Body of pancreas (tissue), 4 donors: Measurements from ENCODE around the gene KNDC1. TPM values are rescaled to one million over a fixed set of nuclear protein-coding genes. Genes with fewer than 3 reads are reported as not detected.
A peak's percentile ranks its signal among the peaks of the same experiment; 100 is the strongest.

ENCODE experiments used
- ATAC-seq: fragments of 150-250 bp; one replicate; pipeline ENCODE4 v1.9.1; 2016
- DNase-seq, 4 donors: peaks; one replicate each; pipeline ENCODE4 v3.0.0-alpha.2; 2019
- H3K27ac ChIP-seq, 4 donors: fragments of 200-600 bp; sonication (generic); 1 replicate in 3 of 4; 2 replicates in 1 of 4; pipeline versions ENCODE4 v1.5.1 to v1.6.1; 2016 to 2019; ENCODE audit warnings: mild to moderate bottlenecking in 1 of 4, mixed read lengths in 1 of 4, moderate library complexity in 1 of 4
- H3K27me3 ChIP-seq, 2 donors: fragments of 200-600 bp; sonication (generic); one replicate each; pipeline ENCODE4 v1.6.0; 2016; ENCODE audit warnings: mild to moderate bottlenecking in 1 of 2
- H3K36me3 ChIP-seq, 2 donors: fragments of 200-600 bp; sonication (generic); replicated peaks in 1 of 2; 2 replicates each; pipeline ENCODE4 v1.5.1; 2016; ENCODE audit warnings: low read depth in 2 of 2; ENCODE audit not compliant: insufficient read depth in 1 of 2
- H3K4me1 ChIP-seq: fragments of 200-600 bp; sonication (generic); one replicate; pipeline ENCODE4 v1.6.0; 2016
- H3K4me3 ChIP-seq, 2 donors: fragments of 200-600 bp; sonication (generic); 1 replicate in 1 of 2; 2 replicates in 1 of 2; pipeline ENCODE4 v1.5.1; 2016 to 2019
- H3K9me3 ChIP-seq, 3 donors: fragments of 200-600 bp; sonication (generic); 1 replicate in 2 of 3; 2 replicates in 1 of 3; pipeline ENCODE4 v1.5.1; 2016
- CTCF ChIP-seq, 7 experiments: fragments of 450-650 bp in 4 of 7; fragments of 200-600 bp in 3 of 7; sonication (generic) in 3 of 7; IDR thresholded peaks; one replicate each; pipeline ENCODE4 v1.5.1; 2016 to 2019; ENCODE audit warnings: antibody characterized with exemption in 7 of 7
- POLR2A ChIP-seq, 3 donors: fragments of 450-650 bp; IDR thresholded peaks; one replicate each; pipeline ENCODE4 v1.6.1; 2016; ENCODE audit warnings: antibody characterized with exemption in 3 of 3, mild to moderate bottlenecking in 2 of 3
- WGBS, 2 donors: methylation state at CpG; one replicate each; pipeline ENCODE4 v1.1.5; 2017; 5-methylcytosine and 5-hydroxymethylcytosine counted together
- intact Hi-C: fragments of 100-400 bp; cut with DNase I; formaldehyde crosslinking; loops from one replicate; pipeline ENCODE4 v1.15.1; 2023
- total RNA-seq, 2 donors: library from RNA; depleted of rRNA; stranded (reverse); fragments of >200 nt; gene quantifications; one replicate each; pipeline ENCODE4 v1.1.0, GENCODE V29; 2016

Gene KNDC1
- total RNA-seq, 2 donors from 2014 or later = 0.52 to 3.3 TPM

GRCh38 chr10:133156674-133157579, 3.1 kb upstream of the KNDC1 start:
- ATAC-seq (no peak), DNase-seq (no peak)
- WGBS, 2 donors = 66 to 75% methylated on average over 24 of the region's 24 CpGs
- Histone ChIP-seq H3K4me1 (peaks cover 13% of the 10 kb centered on the region), H3K27ac (no peak overlapping the region), H3K36me3 (no peaks in the 10 kb centered on the region), H3K27me3 (peaks cover 0 to 11% of the 10 kb centered on the region in 2 donors), H3K9me3 (no peaks in the 10 kb centered on the region), H3K4me3 (no peak overlapping the region)
- TF ChIP-seq CTCF (IDR thresholded peaks at IDR 0.05) (no peak), POLR2A (IDR thresholded peaks at IDR 0.05) (no peak)
- intact Hi-C loops = no loop called here

GRCh38 chr10:133157662-133158436, 2.2 kb upstream of the KNDC1 start:
- no peak overlapping the region for H3K4me3 ChIP-seq
- intact Hi-C loops = no loop called here
- no peaks in the 10 kb centered on the region for H3K9me3 ChIP-seq
- no peak for ATAC-seq
- TF ChIP-seq CTCF (IDR thresholded peaks at IDR 0.05) = no peak
- no peak for TF ChIP-seq POLR2A (IDR thresholded peaks at IDR 0.05)
- peaks cover 0 to 11% of the 10 kb centered on the region in 2 donors for H3K27me3 ChIP-seq
- peaks cover 13% of the 10 kb centered on the region for H3K4me1 ChIP-seq
- no peak for DNase-seq
- 56 to 66% methylated on average over 13 to 34 of the region's 34 CpGs for WGBS, 2 donors
- H3K27ac ChIP-seq = no peak overlapping the region
- no peaks in the 10 kb centered on the region for H3K36me3 ChIP-seq

DNA sequence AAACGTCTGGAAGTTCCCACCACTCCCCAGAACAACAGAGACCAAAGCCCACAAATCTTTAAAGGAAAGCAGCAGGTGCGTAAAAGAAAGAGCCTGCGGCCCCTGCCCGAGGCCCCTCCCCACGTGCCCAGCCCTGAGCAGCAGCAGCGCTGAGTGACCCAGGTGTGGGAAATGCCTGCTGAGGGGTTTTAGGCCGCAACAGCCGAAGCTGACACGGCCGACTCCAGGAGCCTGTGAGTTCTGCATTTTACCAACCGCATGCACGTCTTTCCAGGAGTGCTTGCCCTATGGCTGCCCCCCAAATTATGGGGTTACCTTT, 1.6 kb upstream of the KNDC1 start:
- TF ChIP-seq CTCF (IDR thresholded peaks at IDR 0.05) (no peak), POLR2A (IDR thresholded peaks at IDR 0.05) (no peak)
- 42 to 45% methylated on average over 2 to 12 of the region's 12 CpGs for WGBS, 2 donors
- Histone ChIP-seq H3K9me3 (no peaks in the 10 kb centered on the region), H3K36me3 (no peaks in the 10 kb centered on the region), H3K4me3 (no peak overlapping the region), H3K27me3 (peaks cover 0 to 11% of the 10 kb centered on the region in 2 donors), H3K4me1 (peaks cover 13% of the 10 kb centered on the region), H3K27ac (no peak overlapping the region)
- ATAC-seq (no peak), DNase-seq (no peak)
- intact Hi-C loops = no loop called here

GRCh38 chr10:133158756-133159610, 1.0 kb upstream of the KNDC1 start:
- Histone ChIP-seq H3K9me3 (no peaks in the 10 kb centered on the region), H3K36me3 (no peaks in the 10 kb centered on the region), H3K4me1 (peaks cover 13% of the 10 kb centered on the region), H3K27me3 (peaks cover 0 to 11% of the 10 kb centered on the region in 2 donors), H3K4me3 (no peak overlapping the region), H3K27ac (no peak overlapping the region)
- no peak for TF ChIP-seq CTCF (IDR thresholded peaks at IDR 0.05)
- no peak for TF ChIP-seq POLR2A (IDR thresholded peaks at IDR 0.05)
- intact Hi-C loops = no loop called here
- WGBS, 2 donors = 32 to 38% methylated on average over 6 to 23 of the region's 23 CpGs
- peak in 3 of 4 donors; percentile 19 to 41 (median 41) for DNase-seq
- peak; percentile 20 for ATAC-seq
